Keratinocyte (primary cell): ENCODE data around the gene LBP. TPM values are rescaled to one million over a fixed set of nuclear protein-coding genes. Genes with fewer than 3 reads are reported as not detected.
"Not testable (repeated sequence)": the region's sequence is repeated elsewhere in the genome, so short reads cannot be mapped to it uniquely, and the experiment has no call there.

ENCODE experiments used
- DNase-seq: peaks from one replicate; pipeline ENCODE4 v3.0.0-alpha.2; 2011; ENCODE audit warnings: low read depth, missing footprints, low spot score
- FAIRE-seq: peaks from 2 replicates; lab custom pipeline; 2011; peaks lifted over from hg19 to GRCh38; lab: Jason Lieb, UNC
- H2AFZ ChIP-seq: 2 replicates; pipeline ENCODE4 v1.6.0; 2012; ENCODE audit warnings: low read length, control low read depth, inconsistent platforms; ENCODE audit not compliant: control insufficient read depth
- H3K27ac ChIP-seq: 2 replicates; pipeline ENCODE4 v1.5.1; 2011; ENCODE audit warnings: low read length; ENCODE audit not compliant: control insufficient read depth, insufficient read depth
- H3K27me3 ChIP-seq: 3 replicates; pipeline ENCODE4 v1.6.0; 2011; ENCODE audit warnings: low read length; ENCODE audit not compliant: control insufficient read depth, insufficient read depth; ENCODE audit errors: extremely low read depth
- H3K36me3 ChIP-seq, 2 experiments: 2 replicates in 1 of 2; 3 replicates in 1 of 2; pipeline ENCODE4 v1.5.1; 2011; ENCODE audit warnings: low read length in 2 of 2, mild to moderate bottlenecking in 1 of 2; ENCODE audit not compliant: control insufficient read depth in 2 of 2, insufficient read depth in 2 of 2; ENCODE audit errors: extremely low read depth in 1 of 2
- H3K4me1 ChIP-seq: 3 replicates; pipeline ENCODE4 v1.5.1; 2011; ENCODE audit warnings: low read length; ENCODE audit not compliant: control insufficient read depth, insufficient read depth; ENCODE audit errors: extremely low read depth
- H3K4me2 ChIP-seq: 3 replicates; pipeline ENCODE4 v1.6.0; 2011; ENCODE audit warnings: low read depth, low read length; ENCODE audit not compliant: control insufficient read depth, insufficient read depth; ENCODE audit errors: extremely low read depth
- H3K4me3 ChIP-seq, 3 experiments: fragments of 200-600 bp in 1 of 3; sonication (generic) in 1 of 3; 2 replicates in 2 of 3; 3 replicates in 1 of 3; pipeline ENCODE4 v1.5.1; 2011 to 2016; ENCODE audit warnings: low read length in 3 of 3, mild to moderate bottlenecking in 3 of 3, control low read depth in 2 of 3, inconsistent platforms in 1 of 3, low read depth in 1 of 3, mixed read lengths in 1 of 3, mixed run types in 1 of 3, moderate library complexity in 1 of 3; ENCODE audit not compliant: control insufficient read depth in 2 of 3, insufficient read depth in 2 of 3; ENCODE audit errors: extremely low read depth in 1 of 3
- H3K79me2 ChIP-seq: 2 replicates; pipeline ENCODE4 v1.6.0; 2012; ENCODE audit warnings: low read length; ENCODE audit not compliant: control insufficient read depth, insufficient read depth
- H3K9ac ChIP-seq: 3 replicates; pipeline ENCODE4 v1.6.0; 2011; ENCODE audit warnings: low read length; ENCODE audit not compliant: control insufficient read depth, insufficient read depth; ENCODE audit errors: extremely low read depth
- H3K9me1 ChIP-seq: 3 replicates; pipeline ENCODE4 v1.6.0; 2011; ENCODE audit warnings: low read length; ENCODE audit not compliant: control insufficient read depth, insufficient read depth; ENCODE audit errors: extremely low read depth
- H3K9me3 ChIP-seq: 2 replicates; pipeline ENCODE4 v1.5.1; 2012; ENCODE audit warnings: low read depth, low read length; ENCODE audit not compliant: control insufficient read depth
- H4K20me1 ChIP-seq: 3 replicates; pipeline ENCODE4 v1.6.0; 2011; ENCODE audit warnings: low read length; ENCODE audit not compliant: control insufficient read depth, insufficient read depth; ENCODE audit errors: extremely low read depth
- EZH2 ChIP-seq: IDR thresholded peaks from one replicate; pipeline ENCODE4 v1.6.1; 2012; ENCODE audit warnings: inconsistent platforms, mild to moderate bottlenecking, low read length, moderate library complexity
- dilution Hi-C: fragments of 300-500 bp; cut with MboI; formaldehyde crosslinking; loops from one replicate; pipeline ENCODE4 v1.7.0; 2020; ENCODE audit warnings: low sequenced_read_pairs; ENCODE audit not compliant: extremely low pct_ligation_motif_present
- polyA plus RNA-seq, 5 experiments: library from polyadenylated mRNA; depleted of rRNA in 3 of 5; stranded (reverse) in 3 of 5; stranded (forward) in 1 of 5; unstranded in 1 of 5; fragments of >200 nt; gene quantifications; 1 replicate in 1 of 5; 2 replicates in 3 of 5; 3 replicates in 1 of 5; pipeline versions ENCODE4 v1.2.1 to v1.2.3, GENCODE V29; 2011 to 2012; ENCODE audit warnings: missing spikeins in 2 of 5, low read depth in 1 of 5, low replicate concordance in 1 of 5
- TF ChIP-seq, protein P1 (sequence below), 3 experiments: IDR thresholded peaks in 1 of 3; conservative IDR thresholded peaks in 1 of 3; optimal IDR thresholded peaks in 1 of 3; 2 replicates in 2 of 3; 3 replicates in 1 of 3; pipeline versions ENCODE3 to v1.5.1; 2011; ENCODE audit warnings: low read length in 3 of 3, mild to moderate bottlenecking in 3 of 3, moderate library complexity in 2 of 3, control low read depth in 1 of 3, inconsistent platforms in 1 of 3; ENCODE audit not compliant: insufficient read depth in 2 of 3; ENCODE audit errors: extremely low read depth in 1 of 3

Gene LBP
- polyA plus RNA-seq, 1 donor (not counting 4 experiments of a cell fraction or from before 2014, with no cell fraction given): not detected

GRCh38 chr20:38338849-38339520, 7.3 kb upstream of the LBP start:
- Histone ChIP-seq H3K27ac (no peak overlapping the region), H3K4me1 (no peaks in the 10 kb centered on the region), H3K4me3 (no peak overlapping the region), H3K4me2 (no peak overlapping the region), H3K36me3 (no peaks in the 10 kb centered on the region), H3K9me3 (peaks cover 2% of the 10 kb centered on the region), H2AFZ (no peak overlapping the region), H4K20me1 (no peaks in the 10 kb centered on the region), H3K79me2 (no peaks in the 10 kb centered on the region), H3K9ac (no peak overlapping the region), H3K27me3 (peaks cover 16% of the 10 kb centered on the region), H3K9me1 (no peaks in the 10 kb centered on the region)
- dilution Hi-C loops: no loop called here
- FAIRE-seq: peak; percentile 59
- TF ChIP-seq, protein P1, sequence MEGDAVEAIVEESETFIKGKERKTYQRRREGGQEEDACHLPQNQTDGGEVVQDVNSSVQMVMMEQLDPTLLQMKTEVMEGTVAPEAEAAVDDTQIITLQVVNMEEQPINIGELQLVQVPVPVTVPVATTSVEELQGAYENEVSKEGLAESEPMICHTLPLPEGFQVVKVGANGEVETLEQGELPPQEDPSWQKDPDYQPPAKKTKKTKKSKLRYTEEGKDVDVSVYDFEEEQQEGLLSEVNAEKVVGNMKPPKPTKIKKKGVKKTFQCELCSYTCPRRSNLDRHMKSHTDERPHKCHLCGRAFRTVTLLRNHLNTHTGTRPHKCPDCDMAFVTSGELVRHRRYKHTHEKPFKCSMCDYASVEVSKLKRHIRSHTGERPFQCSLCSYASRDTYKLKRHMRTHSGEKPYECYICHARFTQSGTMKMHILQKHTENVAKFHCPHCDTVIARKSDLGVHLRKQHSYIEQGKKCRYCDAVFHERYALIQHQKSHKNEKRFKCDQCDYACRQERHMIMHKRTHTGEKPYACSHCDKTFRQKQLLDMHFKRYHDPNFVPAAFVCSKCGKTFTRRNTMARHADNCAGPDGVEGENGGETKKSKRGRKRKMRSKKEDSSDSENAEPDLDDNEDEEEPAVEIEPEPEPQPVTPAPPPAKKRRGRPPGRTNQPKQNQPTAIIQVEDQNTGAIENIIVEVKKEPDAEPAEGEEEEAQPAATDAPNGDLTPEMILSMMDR (optimal IDR thresholded peaks at IDR 0.05 in 1 of 3, IDR thresholded peaks at IDR 0.05 in 1 of 3, conservative IDR thresholded peaks at IDR 0.05 in 1 of 3; ENCODE audit: extremely low read depth in 1 of 3, insufficient read depth in 2 of 3, low read length in 3 of 3): peak; percentile 45 to 58 (median 56)
- no peak for TF ChIP-seq EZH2
- DNase-seq: no peak

DNA sequence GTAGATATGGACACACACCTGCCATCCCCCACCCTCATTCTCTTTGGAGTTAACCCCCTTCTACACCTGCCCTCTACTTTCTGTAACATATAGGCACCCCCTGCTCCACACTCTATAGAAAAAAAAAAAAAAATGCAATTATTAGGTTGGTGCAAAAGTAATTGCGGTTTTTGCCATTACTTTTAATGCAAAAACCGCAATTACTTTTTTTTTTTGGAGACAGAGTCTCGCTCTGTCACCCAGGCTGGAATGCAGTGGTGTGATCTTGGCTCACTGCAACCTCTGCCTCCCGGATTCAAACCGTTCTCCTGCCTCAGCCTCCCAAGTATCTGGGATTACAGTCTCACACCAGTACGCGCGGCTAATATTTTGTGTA, 6.8 kb upstream of the LBP start:
- H3K4me2 ChIP-seq, H3K36me3 ChIP-seq, H4K20me1 ChIP-seq, H3K9me1 ChIP-seq, H3K4me3 ChIP-seq, DNase-seq, FAIRE-seq, H3K9ac ChIP-seq, dilution Hi-C loops, H3K27ac ChIP-seq, H2AFZ ChIP-seq, H3K79me2 ChIP-seq, H3K9me3 ChIP-seq, H3K4me1 ChIP-seq: not testable (repeated sequence)
- H3K27me3 ChIP-seq: peaks cover 16% of the 10 kb centered on the region

- no peak for FAIRE-seq
- no peaks in the 10 kb centered on the region for H3K79me2 ChIP-seq
- no peak overlapping the region for H3K4me2 ChIP-seq
- H3K4me3 ChIP-seq: no peak overlapping the region
- H4K20me1 ChIP-seq: no peaks in the 10 kb centered on the region
- no peak overlapping the region for H2AFZ ChIP-seq
- dilution Hi-C loops: no loop called here
- H3K4me1 ChIP-seq: no peaks in the 10 kb centered on the region
- H3K27me3 ChIP-seq: peaks cover 15% of the 10 kb centered on the region
- no peaks in the 10 kb centered on the region for H3K9me1 ChIP-seq
- no peak for DNase-seq
- H3K36me3 ChIP-seq: no peaks in the 10 kb centered on the region
- no peak overlapping the region for H3K27ac ChIP-seq
- H3K9me3 ChIP-seq: peaks cover 2% of the 10 kb centered on the region
- TF ChIP-seq, protein P1 (optimal IDR thresholded peaks at IDR 0.05 in 1 of 3, IDR thresholded peaks at IDR 0.05 in 1 of 3, conservative IDR thresholded peaks at IDR 0.05 in 1 of 3; ENCODE audit: extremely low read depth in 1 of 3, insufficient read depth in 2 of 3, low read length in 3 of 3): no peak
- no peak for TF ChIP-seq EZH2
- H3K9ac ChIP-seq: no peak overlapping the region
Observed at GRCh38 chr20:38339997-38340396, 6.3 kb upstream of the LBP start.
